Caco-2 (cell line): Measurements from ENCODE around the gene FBN3. TPM values are rescaled to one million over a fixed set of nuclear protein-coding genes. Genes with fewer than 3 reads are reported as not detected.
A peak's percentile ranks its signal among the peaks of the same experiment; 100 is the strongest.
"Not testable (repeated sequence)": the region's sequence is repeated elsewhere in the genome, so short reads cannot be mapped to it uniquely, and the experiment has no call there.

Source experiments
- BruUV-seq: library from RNA; stranded (reverse); fragments of 400-500 nt; replicated peaks from 2 replicates; lab custom pipeline; 2021; lab: Mats Ljungman, UMichigan
- CTCF ChIA-PET: fragments of 300-600 bp; sonication (Branson Sonifier 250); formaldehyde crosslinking; loops from one replicate; lab custom pipeline; 2022; ENCODE audit warnings: antibody characterized with exemption; lab: Charles Lee
- POLR2A ChIA-PET: fragments of 300-600 bp; sonication (Branson Sonifier 250); formaldehyde crosslinking; loops from one replicate; lab custom pipeline; 2022; ENCODE audit warnings: antibody characterized with exemption; lab: Charles Lee
- DNase-seq, 2 experiments: peaks; one replicate each; pipeline versions ENCODE4 v3.0.0 to v3.0.0-alpha.2; 2020 to 2022
- H3K27me3 ChIP-seq: replicated peaks from 2 replicates; pipeline ENCODE4 v1.6.0; 2011; ENCODE audit warnings: low read length; ENCODE audit not compliant: control insufficient read depth, insufficient read depth
- H3K36me3 ChIP-seq: 2 replicates; pipeline ENCODE4 v1.5.1; 2011; ENCODE audit warnings: low read length; ENCODE audit not compliant: control insufficient read depth, insufficient read depth
- H3K4me1 ChIP-seq: fragments of 250-450 bp; sonication (Bioruptor Pico); 2 replicates; pipeline ENCODE4 v1.5.1; 2020; ENCODE audit warnings: mild to moderate bottlenecking
- H3K4me3 ChIP-seq: 2 replicates; pipeline ENCODE4 v1.5.1; 2011; ENCODE audit warnings: low read depth, mild to moderate bottlenecking, control low read depth, low read length
- H3K9me3 ChIP-seq: fragments of 250-450 bp; sonication (Bioruptor Pico); 2 replicates; pipeline ENCODE4 v1.5.1; 2020; ENCODE audit warnings: mild to moderate bottlenecking, moderate library complexity
- H3K27ac Mint-ChIP-seq: one replicate; pipeline ENCODE4 v1.8.0; 2022; ENCODE audit warnings: mixed read lengths; ENCODE audit not compliant: unreplicated experiment
- H3K27me3 Mint-ChIP-seq: one replicate; pipeline ENCODE4 v1.8.0; 2022; ENCODE audit warnings: mixed read lengths; ENCODE audit not compliant: insufficient read depth, unreplicated experiment
- H3K36me3 Mint-ChIP-seq: one replicate; pipeline ENCODE4 v1.8.0; 2022; ENCODE audit warnings: mild to moderate bottlenecking, mixed read lengths; ENCODE audit not compliant: insufficient read depth, unreplicated experiment
- H3K4me1 Mint-ChIP-seq: one replicate; pipeline ENCODE4 v1.8.0; 2022; ENCODE audit warnings: low read depth, mixed read lengths; ENCODE audit not compliant: unreplicated experiment
- H3K4me3 Mint-ChIP-seq: one replicate; pipeline ENCODE4 v1.8.0; 2022; ENCODE audit warnings: mild to moderate bottlenecking, moderate library complexity, mixed read lengths; ENCODE audit not compliant: unreplicated experiment
- H3K9me3 Mint-ChIP-seq: one replicate; pipeline ENCODE4 v1.8.0; 2022; ENCODE audit warnings: mixed read lengths; ENCODE audit not compliant: unreplicated experiment
- CTCF ChIP-seq, 2 experiments: fragments of 200-600 bp in 1 of 2; IDR thresholded peaks; 1 replicate in 1 of 2; 2 replicates in 1 of 2; pipeline versions ENCODE4 v1.5.1 to v1.8.0; 2011 to 2022; ENCODE audit warnings: antibody characterized with exemption in 1 of 2, control low read depth in 1 of 2, inconsistent platforms in 1 of 2, low read depth in 1 of 2, low read length in 1 of 2, mild to moderate bottlenecking in 1 of 2, moderate library complexity in 1 of 2; ENCODE audit not compliant: insufficient read depth in 1 of 2, severe bottlenecking in 1 of 2, unreplicated experiment in 1 of 2
- intact Hi-C: fragments of 100-400 bp; cut with micrococcal nuclease; formaldehyde crosslinking; loops from one replicate; pipeline ENCODE4 v1.10.0; 2022; ENCODE audit not compliant: unreplicated experiment
- total RNA-seq: library from RNA; stranded (reverse); gene quantifications from 2 replicates; pipeline ENCODE4 v1.2.3, GENCODE V29; 2022

The FBN3 gene
- total RNA-seq, 1 experiment from 2014 or later, result 16.4 TPM

- Histone ChIP-seq H3K9me3 (no peaks in the 10 kb centered on the region), H3K36me3 (no peaks in the 10 kb centered on the region), H3K4me3 (no peak overlapping the region), H3K27me3 (no peaks in the 10 kb centered on the region), H3K4me1 (0 out of 2 replicates have a peak, but pooled peaks cover 3% of the 10 kb centered on the region)
- POLR2A ChIA-PET, result no interaction called here
- CTCF ChIA-PET, result interaction anchor here (0.5 kb wide), 1 partner anchor 25 kb away, joined by 3 read pairs; no protein-coding TSS in a partner anchor
- Mint-ChIP-seq H3K4me1 (peaks cover 6% of the 10 kb centered on the region), H3K27me3 (no peaks in the 10 kb centered on the region), H3K9me3 (no peaks in the 10 kb centered on the region), H3K27ac (no peak overlapping the region), H3K36me3 (no peaks in the 10 kb centered on the region), H3K4me3 (no peak overlapping the region)
- intact Hi-C loops, result loop anchor here (5.0 to 10.0 kb wide), 2 partner anchors 52 to 211 kb away; partner anchors contain the start of genes CERS4 and TIMM44
- DNase-seq, result no peak
- TF ChIP-seq CTCF (IDR thresholded peaks at IDR 0.05; ENCODE audit: insufficient read depth in 1 of 2, low read depth in 1 of 2, low read length in 1 of 2, severe bottlenecking in 1 of 2, unreplicated experiment in 1 of 2), result no peak
- BruUV-seq, result no TSS peak
These were observed 5.9 kb upstream of the FBN3 start for GRCh38 chr19:8155318-8155717.

GRCh38 chr19:8154014-8154413 lies 4.6 kb upstream of the FBN3 start:
- H3K27me3 Mint-ChIP-seq, H3K4me1 Mint-ChIP-seq, H3K36me3 ChIP-seq, CTCF ChIA-PET, H3K27me3 ChIP-seq, H3K4me1 ChIP-seq, POLR2A ChIA-PET, H3K9me3 ChIP-seq, H3K9me3 Mint-ChIP-seq, H3K27ac Mint-ChIP-seq, H3K4me3 ChIP-seq, BruUV-seq, H3K36me3 Mint-ChIP-seq, H3K4me3 Mint-ChIP-seq: not testable (repeated sequence)
- TF ChIP-seq CTCF (IDR thresholded peaks at IDR 0.05; ENCODE audit: insufficient read depth in 1 of 2, low read depth in 1 of 2, low read length in 1 of 2, severe bottlenecking in 1 of 2, unreplicated experiment in 1 of 2), result peak in 1 of 2 experiments; percentile 20
- intact Hi-C loops, result loop anchor here (10.0 kb wide), 1 partner anchor 209 kb away; the partner anchor contains the start of gene TIMM44
- peak in 1 of 2 experiments; percentile 31 for DNase-seq

GRCh38 chr19:8151767-8152035 lies 2.3 kb upstream of the FBN3 start:
- Mint-ChIP-seq H3K4me1 (peaks cover 14% of the 10 kb centered on the region), H3K27ac (no peak overlapping the region), H3K27me3 (no peaks in the 10 kb centered on the region), H3K9me3 (no peaks in the 10 kb centered on the region), H3K36me3 (no peaks in the 10 kb centered on the region), H3K4me3 (no peak overlapping the region)
- Histone ChIP-seq H3K4me3 (no peak overlapping the region), H3K36me3 (no peaks in the 10 kb centered on the region), H3K4me1 (0 out of 2 replicates have a peak, but pooled peaks cover 3% of the 10 kb centered on the region), H3K27me3 (no peaks in the 10 kb centered on the region), H3K9me3 (no peaks in the 10 kb centered on the region)
- BruUV-seq, result no TSS peak
- no peak for DNase-seq
- intact Hi-C loops, result loop anchor here (10.0 kb wide), 1 partner anchor 207 kb away; the partner anchor contains the start of gene TIMM44
- POLR2A ChIA-PET, result no interaction called here
- TF ChIP-seq CTCF (IDR thresholded peaks at IDR 0.05; ENCODE audit: insufficient read depth in 1 of 2, low read depth in 1 of 2, low read length in 1 of 2, severe bottlenecking in 1 of 2, unreplicated experiment in 1 of 2), result no peak
- CTCF ChIA-PET, result no interaction called here
